DND-41 (cell line): ENCODE results near the gene ZBTB21.

Experiments
- ATAC-seq: fragments of 200-7000 bp; cut with Tn5 transposase; 3 replicates; pipeline ENCODE4 v1.9.1; 2021; ENCODE audit warnings: low read depth; ENCODE audit not compliant: insufficient read depth
- DNase-seq: peaks from one replicate; pipeline ENCODE4 v3.0.0-alpha.2; 2020
- H2AFZ ChIP-seq: 2 replicates; pipeline ENCODE4 v1.6.0; 2012; ENCODE audit warnings: low read depth, low read length
- H3K27ac ChIP-seq: 2 replicates; pipeline ENCODE4 v1.5.1; 2012; ENCODE audit warnings: low read length, inconsistent platforms
- H3K27me3 ChIP-seq: fragments of 200-600 bp; sonication (generic); 2 replicates; pipeline ENCODE4 v1.6.0; 2012; ENCODE audit warnings: low read length, mild to moderate bottlenecking, inconsistent platforms; ENCODE audit not compliant: insufficient read depth, poor library complexity
- H3K36me3 ChIP-seq: 2 replicates; pipeline ENCODE4 v1.5.1; 2012; ENCODE audit warnings: low read length, inconsistent platforms; ENCODE audit not compliant: insufficient read depth
- H3K4me1 ChIP-seq: 2 replicates; pipeline ENCODE4 v1.5.1; 2012; ENCODE audit warnings: mild to moderate bottlenecking, low read length; ENCODE audit not compliant: insufficient read depth
- H3K4me2 ChIP-seq: 2 replicates; pipeline ENCODE4 v1.6.0; 2012; ENCODE audit warnings: mild to moderate bottlenecking, moderate library complexity, low read length, inconsistent platforms; ENCODE audit not compliant: insufficient read depth
- H3K4me3 ChIP-seq, 2 experiments: fragments of 200-600 bp in 1 of 2; shearing (Covaris generic) in 1 of 2; 2 replicates each; pipeline ENCODE4 v1.5.1; 2012 to 2016; ENCODE audit warnings: inconsistent platforms in 2 of 2, low read length in 2 of 2, mild to moderate bottlenecking in 2 of 2, low read depth in 1 of 2, moderate library complexity in 1 of 2
- H3K79me2 ChIP-seq: 2 replicates; pipeline ENCODE4 v1.6.0; 2012; ENCODE audit warnings: low read length, inconsistent platforms; ENCODE audit not compliant: insufficient read depth
- H3K9ac ChIP-seq: 2 replicates; pipeline ENCODE4 v1.6.0; 2012; ENCODE audit warnings: low read depth, mild to moderate bottlenecking, inconsistent platforms, low read length, moderate library complexity
- H3K9me3 ChIP-seq: 2 replicates; pipeline ENCODE4 v1.5.1; 2012; ENCODE audit warnings: low read length, moderate library complexity, mild to moderate bottlenecking, inconsistent platforms; ENCODE audit not compliant: insufficient read depth, severe bottlenecking
- H4K20me1 ChIP-seq: 2 replicates; pipeline ENCODE4 v1.6.0; 2012; ENCODE audit warnings: low read length; ENCODE audit not compliant: insufficient read depth
- EZH2 ChIP-seq: IDR thresholded peaks from 3 replicates; pipeline ENCODE4 v1.6.1; 2012; ENCODE audit warnings: borderline replicate concordance, low read depth, mild to moderate bottlenecking, moderate library complexity, low read length, inconsistent platforms; ENCODE audit not compliant: severe bottlenecking
- TF ChIP-seq, protein P1 (sequence below): IDR thresholded peaks from 2 replicates; pipeline ENCODE4 v1.5.1; 2012; ENCODE audit warnings: borderline replicate concordance, low read length, moderate library complexity, mild to moderate bottlenecking; ENCODE audit not compliant: poor library complexity, severe bottlenecking; ENCODE audit errors: extremely low read depth

The ZBTB21 gene

DNA sequence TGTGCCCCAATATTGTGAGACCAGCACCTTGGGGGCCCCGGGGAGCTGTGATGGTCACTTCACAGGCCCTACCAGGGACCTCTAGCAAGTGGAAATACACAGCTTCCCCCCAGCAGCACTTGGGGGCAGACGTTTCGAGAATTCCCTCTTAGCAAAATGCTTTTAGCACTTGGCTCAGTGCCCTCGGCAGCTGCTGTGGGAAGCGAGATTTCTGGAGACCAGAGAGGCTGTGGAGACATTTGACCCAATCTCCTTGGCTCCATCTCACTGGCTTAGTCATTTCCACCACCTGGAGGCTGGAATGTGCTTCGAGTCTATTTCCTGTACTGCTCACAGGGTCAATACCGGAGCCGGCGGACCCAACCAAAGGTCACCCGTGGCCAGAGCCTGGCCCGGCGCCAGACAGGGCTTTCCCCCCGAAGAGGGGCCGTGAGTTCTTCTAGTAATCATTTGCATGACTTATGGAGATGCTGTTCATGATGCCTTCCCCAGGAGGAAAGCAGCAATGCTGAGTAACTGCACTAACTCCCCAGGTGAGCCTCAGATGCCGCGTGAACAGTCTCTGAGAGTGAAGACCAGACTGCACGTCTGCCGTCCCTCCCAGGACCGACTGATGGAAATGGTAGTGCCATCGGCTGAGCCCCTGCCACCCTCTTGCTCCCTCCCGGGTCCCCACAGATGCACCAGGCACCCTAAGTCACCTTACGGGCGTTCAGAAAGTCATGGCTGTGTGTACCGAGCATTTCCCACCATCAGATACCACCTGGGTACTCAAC, 52.0 kb downstream of the ZBTB21 start:
- peaks cover 19% of the 10 kb centered on the region for H3K4me1 ChIP-seq
- no peak overlapping the region for H2AFZ ChIP-seq

DNA sequence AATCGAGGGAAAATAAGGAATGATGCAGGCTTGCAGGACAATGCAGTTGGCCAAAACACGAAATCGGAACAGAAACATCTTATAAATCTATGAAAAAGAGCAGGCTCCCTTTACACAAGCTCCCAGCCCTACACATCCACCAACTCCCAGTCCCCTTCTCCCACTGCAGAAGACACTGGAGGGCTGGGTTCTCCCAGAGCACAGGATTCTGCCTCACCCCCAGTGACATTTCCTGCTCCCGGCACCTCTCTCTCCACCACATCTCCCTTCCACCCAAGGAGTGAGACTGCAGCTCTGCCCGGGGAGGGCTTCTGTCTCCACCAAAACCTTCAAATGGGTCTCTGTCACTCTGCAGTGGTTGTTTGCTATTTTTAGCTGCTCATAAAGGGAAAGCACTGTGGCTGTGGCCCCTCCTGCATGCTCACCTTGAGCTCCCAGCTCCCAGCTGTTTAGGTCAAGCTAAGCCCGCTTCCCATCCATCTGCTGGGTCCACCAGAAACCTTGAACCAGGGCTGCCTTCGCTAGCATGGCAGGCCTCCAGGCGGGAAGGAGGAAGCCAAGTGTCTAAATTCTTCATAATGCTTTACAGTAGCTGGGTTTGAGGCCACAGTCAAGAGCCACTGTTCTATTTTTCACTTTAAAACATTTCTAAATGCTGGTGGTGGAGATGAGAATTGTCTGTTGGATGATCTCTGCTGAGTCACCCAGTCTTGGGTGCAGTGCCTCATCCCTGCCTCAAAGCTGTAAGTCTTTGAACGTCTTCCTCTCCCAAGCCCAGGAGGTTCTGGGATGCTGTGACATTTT, 53.0 kb downstream of the ZBTB21 start:
- Histone ChIP-seq H2AFZ (no peak overlapping the region), H3K36me3 (no peaks in the 10 kb centered on the region), H3K9me3 (no peaks in the 10 kb centered on the region), H3K79me2 (no peaks in the 10 kb centered on the region), H3K27me3 (peaks cover 5% of the 10 kb centered on the region), H3K4me1 (peaks cover 19% of the 10 kb centered on the region), H4K20me1 (no peaks in the 10 kb centered on the region), H3K27ac (peak overlapping the region; percentile 59), H3K4me2 (no peak overlapping the region), H3K4me3 (no peak overlapping the region), H3K9ac (no peak overlapping the region)
- DNase-seq = peak; percentile 34
- TF ChIP-seq, protein P1, sequence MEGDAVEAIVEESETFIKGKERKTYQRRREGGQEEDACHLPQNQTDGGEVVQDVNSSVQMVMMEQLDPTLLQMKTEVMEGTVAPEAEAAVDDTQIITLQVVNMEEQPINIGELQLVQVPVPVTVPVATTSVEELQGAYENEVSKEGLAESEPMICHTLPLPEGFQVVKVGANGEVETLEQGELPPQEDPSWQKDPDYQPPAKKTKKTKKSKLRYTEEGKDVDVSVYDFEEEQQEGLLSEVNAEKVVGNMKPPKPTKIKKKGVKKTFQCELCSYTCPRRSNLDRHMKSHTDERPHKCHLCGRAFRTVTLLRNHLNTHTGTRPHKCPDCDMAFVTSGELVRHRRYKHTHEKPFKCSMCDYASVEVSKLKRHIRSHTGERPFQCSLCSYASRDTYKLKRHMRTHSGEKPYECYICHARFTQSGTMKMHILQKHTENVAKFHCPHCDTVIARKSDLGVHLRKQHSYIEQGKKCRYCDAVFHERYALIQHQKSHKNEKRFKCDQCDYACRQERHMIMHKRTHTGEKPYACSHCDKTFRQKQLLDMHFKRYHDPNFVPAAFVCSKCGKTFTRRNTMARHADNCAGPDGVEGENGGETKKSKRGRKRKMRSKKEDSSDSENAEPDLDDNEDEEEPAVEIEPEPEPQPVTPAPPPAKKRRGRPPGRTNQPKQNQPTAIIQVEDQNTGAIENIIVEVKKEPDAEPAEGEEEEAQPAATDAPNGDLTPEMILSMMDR = no peak
- no peak for TF ChIP-seq EZH2
- ATAC-seq = peak; percentile 69

More for the DNA sequence above, 52.0 kb downstream of the ZBTB21 start:
- Histone ChIP-seq H3K9me3 (no peaks in the 10 kb centered on the region), H3K27ac (no peak overlapping the region), H3K79me2 (no peaks in the 10 kb centered on the region), H3K4me3 (no peak overlapping the region), H3K9ac (no peak overlapping the region), H3K27me3 (peaks cover 5% of the 10 kb centered on the region), H3K4me2 (no peak overlapping the region), H3K36me3 (no peaks in the 10 kb centered on the region), H4K20me1 (no peaks in the 10 kb centered on the region)
- TF ChIP-seq, protein P1 = no peak
- no peak for TF ChIP-seq EZH2
- no peak for DNase-seq
- no peak for ATAC-seq

DNA sequence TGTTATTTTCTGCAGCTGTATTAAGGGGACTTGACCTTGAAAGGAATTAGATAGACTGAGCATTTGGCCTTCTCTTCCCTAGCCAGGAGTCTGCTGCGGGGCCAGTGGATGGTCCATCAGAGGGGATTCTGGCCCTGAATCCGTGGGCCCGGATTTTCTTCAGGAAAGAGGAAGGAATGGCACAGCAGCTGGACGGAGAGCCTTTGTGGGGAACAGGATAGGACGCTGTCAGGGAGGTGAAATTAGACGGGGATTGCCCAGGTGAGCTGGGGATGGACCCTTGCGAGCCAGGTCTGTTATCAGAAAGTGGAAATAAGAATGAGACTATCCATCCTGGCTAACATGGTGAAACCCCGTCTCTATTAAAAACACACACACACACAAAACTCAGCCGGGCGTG, 54.6 kb downstream of the ZBTB21 start:
- no peaks in the 10 kb centered on the region for H3K9me3 ChIP-seq
- no peak for ATAC-seq
- peaks cover 7% of the 10 kb centered on the region for H3K27me3 ChIP-seq
- H3K9ac ChIP-seq = no peak overlapping the region
- no peak overlapping the region for H2AFZ ChIP-seq
- H3K36me3 ChIP-seq = no peaks in the 10 kb centered on the region
- no peaks in the 10 kb centered on the region for H3K79me2 ChIP-seq
- no peak overlapping the region for H3K4me3 ChIP-seq
- no peak overlapping the region for H3K4me2 ChIP-seq
- H3K4me1 ChIP-seq = peaks cover 19% of the 10 kb centered on the region
- H4K20me1 ChIP-seq = no peaks in the 10 kb centered on the region
- DNase-seq = no peak
- H3K27ac ChIP-seq = no peak overlapping the region
- no peak for TF ChIP-seq EZH2
- TF ChIP-seq, protein P1 = no peak
